ENCODE data around the gene TRAPPC2B. TPM values are rescaled to one million over a fixed set of nuclear protein-coding genes. Genes with fewer than 3 reads are reported as not detected.

Gene TRAPPC2B
- polyA plus RNA-seq, 1 donor (not counting 4 experiments of a cell fraction or from before 2014, with no cell fraction given): 20.8 TPM

DNA sequence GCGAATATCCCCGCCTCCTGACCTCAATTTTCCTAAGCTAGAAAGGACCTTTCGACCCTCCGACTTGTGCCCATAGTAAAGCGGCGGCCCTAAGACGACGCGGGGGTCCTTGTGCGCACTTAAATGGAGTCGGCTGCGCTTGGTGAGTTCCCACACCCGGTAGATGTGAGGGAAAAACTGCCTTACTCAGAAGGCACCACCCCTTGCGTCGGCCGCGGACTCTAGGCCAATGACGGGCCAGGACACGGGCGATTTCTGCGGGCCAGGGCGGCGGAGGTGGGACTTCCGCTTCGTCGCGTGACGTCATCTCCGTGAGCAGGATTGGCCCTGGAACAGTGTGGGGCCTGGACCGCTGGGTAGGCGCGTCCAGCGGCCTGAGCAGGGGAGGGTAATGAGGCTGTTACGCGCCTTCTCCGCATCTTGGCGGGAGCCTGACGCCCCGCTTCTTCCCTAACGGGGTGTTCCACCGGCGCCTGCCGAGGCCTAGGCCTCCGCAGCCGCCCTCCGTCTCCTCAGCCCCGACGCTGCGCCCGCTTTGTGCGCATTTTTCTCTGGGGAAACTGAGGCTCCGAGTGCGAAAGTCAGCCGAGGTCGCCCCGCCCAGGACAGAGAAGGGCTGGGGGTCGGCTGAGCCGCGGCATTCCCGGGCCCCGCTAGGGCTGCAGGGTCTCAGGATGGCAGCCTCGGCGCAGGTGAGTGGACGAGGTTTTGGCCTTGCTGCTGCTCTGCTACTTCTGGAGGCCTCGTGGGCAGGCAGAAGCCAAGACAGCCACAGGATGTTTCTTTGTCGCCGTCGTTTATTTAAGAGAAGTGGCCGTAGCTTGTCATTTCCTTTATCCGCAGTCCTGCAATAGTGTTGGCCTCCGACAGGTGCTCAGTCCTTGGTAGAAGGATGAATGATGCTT lies 42.9 kb upstream of the TRAPPC2B start, which contains the start of gene ZNF543:
Gene ZNF543, plus strand, starts transcription at position 293 of the 905 bp plus-strand sequence. Its CDS starts 382 bp downstream, at position 675.
- dilution Hi-C loops (cut with MboI; ENCODE audit: extremely low pct_ligation_motif_present, low sequenced_read_pairs): no loop called here
- no peaks in the 10 kb centered on the region for H3K27me3 ChIP-seq (ENCODE audit: control insufficient read depth, extremely low read depth, insufficient read depth, low read length)
- H3K9me1 ChIP-seq (ENCODE audit: control insufficient read depth, extremely low read depth, insufficient read depth, low read length): peaks cover 2% of the 10 kb centered on the region
- H3K4me2 ChIP-seq (ENCODE audit: control insufficient read depth, extremely low read depth, insufficient read depth, low read depth, low read length): peak within 1 kb of the TSS; percentile 95
- H3K36me3 ChIP-seq (ENCODE audit: control insufficient read depth in 2 of 2, extremely low read depth in 1 of 2, insufficient read depth in 2 of 2, low read length in 2 of 2): peaks cover 8 to 12% of the 10 kb centered on the region in 2 experiments
- peak within 1 kb of the TSS; percentile 77 for H3K27ac ChIP-seq (ENCODE audit: control insufficient read depth, insufficient read depth, low read length)
- no peak for DNase-seq (ENCODE audit: low read depth, low spot score)
- FAIRE-seq: peak; percentile 89
- H2AFZ ChIP-seq (ENCODE audit: control insufficient read depth, low read length): peak within 1 kb of the TSS; percentile 95
- H3K4me1 ChIP-seq (ENCODE audit: control insufficient read depth, extremely low read depth, insufficient read depth, low read length): peaks cover 13% of the 10 kb centered on the region
- no peak for TF ChIP-seq EZH2 (IDR thresholded peaks at IDR 0.05; ENCODE audit: low read length)
- TF ChIP-seq, protein P1, sequence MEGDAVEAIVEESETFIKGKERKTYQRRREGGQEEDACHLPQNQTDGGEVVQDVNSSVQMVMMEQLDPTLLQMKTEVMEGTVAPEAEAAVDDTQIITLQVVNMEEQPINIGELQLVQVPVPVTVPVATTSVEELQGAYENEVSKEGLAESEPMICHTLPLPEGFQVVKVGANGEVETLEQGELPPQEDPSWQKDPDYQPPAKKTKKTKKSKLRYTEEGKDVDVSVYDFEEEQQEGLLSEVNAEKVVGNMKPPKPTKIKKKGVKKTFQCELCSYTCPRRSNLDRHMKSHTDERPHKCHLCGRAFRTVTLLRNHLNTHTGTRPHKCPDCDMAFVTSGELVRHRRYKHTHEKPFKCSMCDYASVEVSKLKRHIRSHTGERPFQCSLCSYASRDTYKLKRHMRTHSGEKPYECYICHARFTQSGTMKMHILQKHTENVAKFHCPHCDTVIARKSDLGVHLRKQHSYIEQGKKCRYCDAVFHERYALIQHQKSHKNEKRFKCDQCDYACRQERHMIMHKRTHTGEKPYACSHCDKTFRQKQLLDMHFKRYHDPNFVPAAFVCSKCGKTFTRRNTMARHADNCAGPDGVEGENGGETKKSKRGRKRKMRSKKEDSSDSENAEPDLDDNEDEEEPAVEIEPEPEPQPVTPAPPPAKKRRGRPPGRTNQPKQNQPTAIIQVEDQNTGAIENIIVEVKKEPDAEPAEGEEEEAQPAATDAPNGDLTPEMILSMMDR (optimal IDR thresholded peaks at IDR 0.05 in 1 of 3, IDR thresholded peaks at IDR 0.05 in 1 of 3, conservative IDR thresholded peaks at IDR 0.05 in 1 of 3; ENCODE audit: extremely low read depth in 1 of 3, insufficient read depth in 2 of 3, low read length in 3 of 3): peak in 2 of 3 experiments; percentile 9 to 12
- H3K9me3 ChIP-seq (ENCODE audit: control insufficient read depth, low read depth, low read length): no peaks in the 10 kb centered on the region
- H4K20me1 ChIP-seq (ENCODE audit: control insufficient read depth, extremely low read depth, insufficient read depth, low read length): no peaks in the 10 kb centered on the region
- peak within 1 kb of the TSS; percentile 80 to 92 (median 88) for H3K4me3 ChIP-seq (ENCODE audit: control insufficient read depth in 2 of 3, extremely low read depth in 1 of 3, insufficient read depth in 2 of 3, low read depth in 1 of 3, low read length in 3 of 3)
- H3K9ac ChIP-seq (ENCODE audit: control insufficient read depth, extremely low read depth, insufficient read depth, low read length): peak within 1 kb of the TSS; percentile 89
- H3K79me2 ChIP-seq (ENCODE audit: control insufficient read depth, insufficient read depth, low read length): peaks cover 35% of the 10 kb centered on the region

DNA sequence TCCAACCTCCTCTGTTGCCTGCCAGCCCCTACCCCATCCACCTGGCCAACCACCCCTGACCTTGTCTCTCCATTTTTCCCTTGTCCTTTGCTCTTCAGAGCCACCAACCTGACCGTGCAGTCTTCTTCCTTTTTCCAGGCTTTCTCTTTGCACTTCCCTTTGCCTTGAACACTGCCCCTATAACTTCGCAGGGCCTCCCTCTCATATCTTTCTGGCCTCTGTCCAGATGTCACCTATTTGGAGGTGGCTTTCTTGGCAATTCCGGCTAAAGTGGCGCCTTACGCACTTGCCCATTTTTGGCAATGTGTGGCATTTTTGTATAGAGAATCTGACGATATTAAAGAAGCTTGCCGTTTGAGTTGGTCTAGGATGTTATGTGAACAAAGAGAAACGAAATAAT lies 42.2 kb upstream of the TRAPPC2B start:
- Histone ChIP-seq H3K4me2 (ENCODE audit: control insufficient read depth, extremely low read depth, insufficient read depth, low read depth, low read length) (peak overlapping the region; percentile 95), H3K79me2 (ENCODE audit: control insufficient read depth, insufficient read depth, low read length) (peaks cover 35% of the 10 kb centered on the region), H2AFZ (ENCODE audit: control insufficient read depth, low read length) (peak overlapping the region; percentile 78), H3K36me3 (ENCODE audit: control insufficient read depth in 2 of 2, extremely low read depth in 1 of 2, insufficient read depth in 2 of 2, low read length in 2 of 2) (peaks cover 8 to 15% of the 10 kb centered on the region in 2 experiments), H3K4me3 (ENCODE audit: control insufficient read depth in 2 of 3, extremely low read depth in 1 of 3, insufficient read depth in 2 of 3, low read depth in 1 of 3, low read length in 3 of 3) (peak overlapping the region; percentile 80 to 92 (median 88)), H3K9ac (ENCODE audit: control insufficient read depth, extremely low read depth, insufficient read depth, low read length) (peak overlapping the region; percentile 89), H3K27me3 (ENCODE audit: control insufficient read depth, extremely low read depth, insufficient read depth, low read length) (no peaks in the 10 kb centered on the region), H4K20me1 (ENCODE audit: control insufficient read depth, extremely low read depth, insufficient read depth, low read length) (no peaks in the 10 kb centered on the region), H3K4me1 (ENCODE audit: control insufficient read depth, extremely low read depth, insufficient read depth, low read length) (peaks cover 13% of the 10 kb centered on the region), H3K9me1 (ENCODE audit: control insufficient read depth, extremely low read depth, insufficient read depth, low read length) (peaks cover 2% of the 10 kb centered on the region), H3K27ac (ENCODE audit: control insufficient read depth, insufficient read depth, low read length) (peak overlapping the region; percentile 77), H3K9me3 (ENCODE audit: control insufficient read depth, low read depth, low read length) (no peaks in the 10 kb centered on the region)
- TF ChIP-seq, protein P1 (optimal IDR thresholded peaks at IDR 0.05 in 1 of 3, IDR thresholded peaks at IDR 0.05 in 1 of 3, conservative IDR thresholded peaks at IDR 0.05 in 1 of 3; ENCODE audit: extremely low read depth in 1 of 3, insufficient read depth in 2 of 3, low read length in 3 of 3): no peak
- no peak for TF ChIP-seq EZH2 (IDR thresholded peaks at IDR 0.05; ENCODE audit: low read length)
- FAIRE-seq (no peak), DNase-seq (ENCODE audit: low read depth, low spot score) (no peak)
- dilution Hi-C loops (cut with MboI; ENCODE audit: extremely low pct_ligation_motif_present, low sequenced_read_pairs): no loop called here

Measured in keratinocyte (primary cell).